ENCODE results near the gene KIF2A.

Gene KIF2A

DNA sequence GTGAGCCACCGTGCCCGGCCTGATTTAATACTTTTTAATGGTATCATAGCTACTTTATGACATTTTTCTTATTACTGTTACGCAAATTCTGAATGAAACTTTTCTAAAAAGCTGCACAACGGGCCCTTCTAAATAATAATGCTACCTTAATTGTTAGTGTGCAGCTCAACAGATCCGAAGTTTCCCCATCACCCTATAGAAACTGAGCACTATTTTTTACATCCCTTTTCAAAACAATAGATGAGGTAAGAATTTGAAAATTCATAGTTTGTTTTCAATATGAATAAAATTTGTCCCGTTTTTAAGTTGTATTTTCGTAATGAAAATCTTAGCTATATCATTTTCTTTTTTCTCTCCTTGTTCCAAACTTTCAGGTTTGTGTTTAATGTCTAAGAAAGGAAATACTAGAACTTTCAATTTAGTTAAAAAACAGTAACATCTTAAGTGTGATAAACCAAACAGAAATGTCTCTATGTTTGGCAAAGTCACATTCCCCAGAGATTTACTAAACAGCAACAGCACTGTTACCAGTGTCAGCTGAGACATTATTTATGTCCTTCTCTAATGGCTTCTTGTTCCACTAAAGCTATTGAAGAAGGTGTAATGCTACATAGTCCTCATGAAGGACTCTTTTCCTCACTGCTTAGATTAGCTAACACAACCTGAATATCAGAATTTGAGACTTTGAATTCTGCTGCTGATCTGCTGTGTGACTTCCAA, 22.9 kb downstream of the KIF2A start:
- ChIA-PET CTCF (interaction anchor here (0.6 to 0.7 kb wide), 2 partner anchors 99 to 1644 kb away, joined by 3 to 4 read pairs; no protein-coding TSS in a partner anchor), POLR2A (ENCODE audit: low non-redundant PET) (no interaction called here)
- no peak overlapping the region for H3K27ac ChIP-seq
- TF ChIP-seq, protein P1, sequence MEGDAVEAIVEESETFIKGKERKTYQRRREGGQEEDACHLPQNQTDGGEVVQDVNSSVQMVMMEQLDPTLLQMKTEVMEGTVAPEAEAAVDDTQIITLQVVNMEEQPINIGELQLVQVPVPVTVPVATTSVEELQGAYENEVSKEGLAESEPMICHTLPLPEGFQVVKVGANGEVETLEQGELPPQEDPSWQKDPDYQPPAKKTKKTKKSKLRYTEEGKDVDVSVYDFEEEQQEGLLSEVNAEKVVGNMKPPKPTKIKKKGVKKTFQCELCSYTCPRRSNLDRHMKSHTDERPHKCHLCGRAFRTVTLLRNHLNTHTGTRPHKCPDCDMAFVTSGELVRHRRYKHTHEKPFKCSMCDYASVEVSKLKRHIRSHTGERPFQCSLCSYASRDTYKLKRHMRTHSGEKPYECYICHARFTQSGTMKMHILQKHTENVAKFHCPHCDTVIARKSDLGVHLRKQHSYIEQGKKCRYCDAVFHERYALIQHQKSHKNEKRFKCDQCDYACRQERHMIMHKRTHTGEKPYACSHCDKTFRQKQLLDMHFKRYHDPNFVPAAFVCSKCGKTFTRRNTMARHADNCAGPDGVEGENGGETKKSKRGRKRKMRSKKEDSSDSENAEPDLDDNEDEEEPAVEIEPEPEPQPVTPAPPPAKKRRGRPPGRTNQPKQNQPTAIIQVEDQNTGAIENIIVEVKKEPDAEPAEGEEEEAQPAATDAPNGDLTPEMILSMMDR (conservative IDR thresholded peaks at IDR 0.05; ENCODE audit: low read depth): no peak
- no peak for DNase-seq (ENCODE audit: low spot score)

DNA sequence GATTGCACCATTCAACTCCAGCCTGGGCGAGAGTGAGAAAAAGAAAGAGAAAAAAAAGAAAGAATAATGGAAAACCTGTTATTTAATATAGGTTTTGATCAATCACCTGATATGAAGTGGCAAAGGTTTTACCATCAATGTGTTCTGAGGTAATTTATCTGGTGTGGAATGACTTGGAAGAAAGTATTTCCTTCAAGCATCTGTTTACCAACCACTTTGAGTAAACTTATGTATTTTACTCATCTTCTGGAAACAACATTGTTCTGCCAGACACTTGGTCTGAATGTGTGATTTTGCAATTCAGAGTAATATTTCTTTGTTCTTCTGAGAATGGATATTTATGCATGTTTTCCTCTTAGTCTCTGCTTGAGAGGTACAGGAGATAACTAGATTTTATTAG, 24.3 kb downstream of the KIF2A start:
- no peak overlapping the region for H3K27ac ChIP-seq
- TF ChIP-seq, protein P1 (conservative IDR thresholded peaks at IDR 0.05; ENCODE audit: low read depth): no peak
- POLR2A ChIA-PET (ENCODE audit: low non-redundant PET): no interaction called here
- CTCF ChIA-PET: interaction anchor here (0.7 kb wide), 1 partner anchor 7 kb away, joined by 3 read pairs; no protein-coding TSS in a partner anchor
- DNase-seq (ENCODE audit: low spot score): no peak

DNA sequence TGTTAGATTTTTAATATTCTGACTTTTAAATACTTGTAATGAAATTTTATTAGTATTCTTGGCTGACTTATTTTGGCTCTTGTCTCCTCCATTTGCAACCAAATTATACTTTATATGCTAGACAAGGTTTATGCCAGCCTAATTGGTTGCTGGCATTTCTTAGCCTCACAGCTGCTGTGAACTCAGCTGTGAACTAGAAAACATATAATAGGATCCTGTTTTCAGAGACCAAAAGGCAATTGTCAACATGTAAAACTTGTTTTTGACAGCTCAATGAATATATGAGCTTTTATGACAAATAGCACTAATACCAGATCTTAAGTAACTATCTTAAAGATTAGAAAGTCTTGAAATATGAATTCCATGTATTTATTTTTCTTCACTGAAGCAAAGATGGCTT, 25.9 kb downstream of the KIF2A start:
- POLR2A ChIA-PET (ENCODE audit: low non-redundant PET): no interaction called here
- CTCF ChIA-PET: interaction anchor here (0.8 to 0.9 kb wide), 2 partner anchors 18 to 22 kb away, joined by 3 to 4 read pairs; no protein-coding TSS in a partner anchor
- TF ChIP-seq, protein P1 (conservative IDR thresholded peaks at IDR 0.05; ENCODE audit: low read depth): no peak
- no peak for DNase-seq (ENCODE audit: low spot score)
- H3K27ac ChIP-seq: no peak overlapping the region

DNA sequence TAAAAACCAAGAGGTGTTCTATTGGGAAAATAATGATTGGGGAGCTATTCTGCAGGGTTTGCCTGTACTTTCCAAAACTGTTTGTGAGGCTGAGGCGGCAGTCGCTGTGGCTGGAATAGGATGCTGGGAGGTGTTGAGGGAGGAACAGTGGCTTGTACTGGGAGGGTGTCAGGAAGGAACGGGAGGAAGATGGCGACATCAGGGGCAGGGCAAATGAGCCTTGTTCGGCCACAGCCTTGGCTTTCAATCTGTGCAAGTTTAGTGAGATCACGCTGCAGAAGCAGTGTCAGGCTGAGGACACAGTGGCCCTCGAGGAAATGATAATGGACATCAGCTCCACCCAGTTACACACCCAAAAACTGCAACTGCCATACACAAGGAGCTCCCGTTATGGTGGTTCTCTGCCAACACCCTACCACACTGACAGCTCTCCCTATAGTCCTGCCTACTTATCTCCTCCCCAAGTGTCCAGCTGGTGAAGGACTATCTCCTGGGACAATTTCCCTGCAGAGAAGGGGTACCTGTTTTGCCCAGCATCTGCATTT, 27.3 kb downstream of the KIF2A start:
- POLR2A ChIA-PET (ENCODE audit: low non-redundant PET): no interaction called here

DNA sequence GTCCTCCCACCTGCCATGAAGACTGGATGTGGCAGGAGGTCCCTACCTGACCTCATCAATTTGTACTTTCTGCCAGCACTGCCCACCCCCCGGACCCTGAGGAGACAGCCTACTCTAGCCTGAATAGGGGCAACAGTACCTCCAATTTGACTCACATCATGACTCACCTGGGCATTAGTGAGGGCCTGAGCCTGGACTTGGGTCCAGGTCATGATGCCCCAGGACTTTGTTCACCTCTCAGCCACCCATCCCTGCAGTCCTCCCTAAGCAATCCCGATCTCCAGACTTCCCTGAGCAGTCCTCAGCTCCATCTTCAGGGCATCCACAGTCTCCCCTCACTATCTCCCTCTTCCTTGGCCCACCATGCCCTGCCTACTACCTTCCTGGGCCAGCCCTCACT, 28.1 kb downstream of the KIF2A start:
- TF ChIP-seq, protein P1 (conservative IDR thresholded peaks at IDR 0.05; ENCODE audit: low read depth): no peak
- ChIA-PET POLR2A (ENCODE audit: low non-redundant PET) (no interaction called here), CTCF (no interaction called here)
- no peak overlapping the region for H3K27ac ChIP-seq
- no peak for DNase-seq (ENCODE audit: low spot score)

More for the DNA sequence above, 27.3 kb downstream of the KIF2A start:
- no peak overlapping the region for H3K27ac ChIP-seq
- TF ChIP-seq, protein P1 (conservative IDR thresholded peaks at IDR 0.05; ENCODE audit: low read depth): no peak
- CTCF ChIA-PET: no interaction called here
- DNase-seq (ENCODE audit: low spot score): no peak

DNA sequence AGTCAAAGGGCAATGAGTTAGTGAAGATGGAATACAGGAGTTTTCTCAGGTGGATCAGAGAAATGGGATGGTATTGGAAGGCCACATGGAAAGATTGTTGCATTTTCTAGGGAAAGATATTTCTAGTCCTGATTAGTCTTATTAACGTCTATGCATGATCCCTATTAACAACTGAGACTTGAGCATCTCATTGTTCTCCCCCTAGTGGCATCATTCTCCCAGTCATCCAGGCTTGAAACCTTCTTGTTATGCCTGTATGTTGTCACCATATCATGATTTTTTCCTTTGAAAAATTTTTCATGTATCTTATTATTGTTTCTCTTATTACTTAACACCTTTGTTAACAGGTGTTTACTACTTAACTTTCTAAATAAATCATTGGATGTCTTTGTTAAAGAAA, 34.4 kb downstream of the KIF2A start:
- H3K27ac ChIP-seq: no peak overlapping the region
- POLR2A ChIA-PET (ENCODE audit: low non-redundant PET): no interaction called here
- CTCF ChIA-PET: interaction anchor here (0.6 kb wide), 1 partner anchor 438 kb away, joined by 3 read pairs; no protein-coding TSS in a partner anchor
- no peak for DNase-seq (ENCODE audit: low spot score)
- TF ChIP-seq, protein P1 (conservative IDR thresholded peaks at IDR 0.05; ENCODE audit: low read depth): no peak
